MM.1S (cell line): ENCODE measurements around the gene SERPINA4.

Experiments used
- EZH2 ChIP-seq: fragments of 300-600 bp; sonication (generic); optimal IDR thresholded peaks from 2 replicates; pipeline ENCODE3; 2017; ENCODE audit warnings: low read depth, mild to moderate bottlenecking, antibody characterized with exemption, low read length, mixed read lengths
- EZH2phosphoT487 ChIP-seq: fragments of 300-600 bp; sonication (generic); IDR thresholded peaks from 2 replicates; pipeline ENCODE4 v1.6.1; 2018; ENCODE audit warnings: antibody characterized with exemption, low read length
- TF ChIP-seq, protein P1 (sequence below): fragments of 300-600 bp; sonication (generic); IDR thresholded peaks from 2 replicates; pipeline ENCODE4 v1.5.1; 2016; ENCODE audit warnings: antibody characterized with exemption, low read length, mixed read lengths

DNA sequence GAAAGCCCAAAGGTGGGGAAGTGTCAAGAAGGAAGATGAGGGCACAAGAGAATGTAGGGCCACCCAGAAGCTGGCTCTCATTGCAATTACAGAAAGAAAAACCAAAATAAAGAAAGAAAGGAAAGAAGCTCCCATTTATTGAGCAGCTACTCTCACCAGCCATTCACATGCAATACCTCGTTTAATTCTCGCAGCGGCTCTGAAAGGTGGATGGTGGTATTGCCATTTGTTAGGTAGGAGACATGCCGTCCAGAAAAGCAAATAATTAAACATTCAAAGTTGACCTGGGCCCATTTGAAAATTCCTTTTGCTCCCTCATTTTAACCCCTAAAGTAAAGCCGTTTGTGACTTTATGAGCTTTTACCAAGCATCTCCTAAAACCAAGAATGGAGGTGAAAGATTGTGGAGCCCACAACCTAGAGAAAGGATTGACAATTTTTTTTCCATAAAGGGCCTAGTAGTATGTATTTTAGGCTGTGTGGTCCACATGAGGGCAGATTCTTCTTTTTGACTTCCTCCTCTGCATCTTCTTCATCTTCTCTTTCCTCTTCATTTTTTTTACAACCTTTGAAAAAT, 56.2 kb downstream of the SERPINA4 start:
- TF ChIP-seq, protein P1, sequence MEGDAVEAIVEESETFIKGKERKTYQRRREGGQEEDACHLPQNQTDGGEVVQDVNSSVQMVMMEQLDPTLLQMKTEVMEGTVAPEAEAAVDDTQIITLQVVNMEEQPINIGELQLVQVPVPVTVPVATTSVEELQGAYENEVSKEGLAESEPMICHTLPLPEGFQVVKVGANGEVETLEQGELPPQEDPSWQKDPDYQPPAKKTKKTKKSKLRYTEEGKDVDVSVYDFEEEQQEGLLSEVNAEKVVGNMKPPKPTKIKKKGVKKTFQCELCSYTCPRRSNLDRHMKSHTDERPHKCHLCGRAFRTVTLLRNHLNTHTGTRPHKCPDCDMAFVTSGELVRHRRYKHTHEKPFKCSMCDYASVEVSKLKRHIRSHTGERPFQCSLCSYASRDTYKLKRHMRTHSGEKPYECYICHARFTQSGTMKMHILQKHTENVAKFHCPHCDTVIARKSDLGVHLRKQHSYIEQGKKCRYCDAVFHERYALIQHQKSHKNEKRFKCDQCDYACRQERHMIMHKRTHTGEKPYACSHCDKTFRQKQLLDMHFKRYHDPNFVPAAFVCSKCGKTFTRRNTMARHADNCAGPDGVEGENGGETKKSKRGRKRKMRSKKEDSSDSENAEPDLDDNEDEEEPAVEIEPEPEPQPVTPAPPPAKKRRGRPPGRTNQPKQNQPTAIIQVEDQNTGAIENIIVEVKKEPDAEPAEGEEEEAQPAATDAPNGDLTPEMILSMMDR: no peak
- TF ChIP-seq EZH2phosphoT487 (no peak), EZH2 (no peak)
